ENCODE data around the gene AGAP3. TPM values are rescaled to one million over a fixed set of nuclear protein-coding genes. Genes with fewer than 3 reads are reported as not detected.

Gene AGAP3
- total RNA-seq, 1 experiment from 2014 or later: 70.2 TPM

- H3K4me3 Mint-ChIP-seq (ENCODE audit: unreplicated experiment): peak overlapping the region; percentile 65
- peaks cover 28% of the 10 kb centered on the region for H3K4me1 Mint-ChIP-seq (ENCODE audit: low read depth, unreplicated experiment)
- no TSS peak for BruUV-seq (replicated peaks)
- Histone ChIP-seq H3K4me3 (ENCODE audit: low read depth, low read length) (no peak overlapping the region), H3K36me3 (ENCODE audit: control insufficient read depth, insufficient read depth, low read length) (peaks cover 1% of the 10 kb centered on the region), H3K27me3 (replicated peaks; ENCODE audit: control insufficient read depth, insufficient read depth, low read length) (no peaks in the 10 kb centered on the region), H3K9me3 (no peaks in the 10 kb centered on the region), H3K4me1 (peaks cover 17% of the 10 kb centered on the region)
- TF ChIP-seq CTCF (IDR thresholded peaks at IDR 0.05; ENCODE audit: insufficient read depth in 1 of 2, low read depth in 1 of 2, low read length in 1 of 2, severe bottlenecking in 1 of 2, unreplicated experiment in 1 of 2): no peak
- CTCF ChIA-PET: interaction anchor here (0.7 to 1.0 kb wide), 2 partner anchors 22 to 122 kb away, joined by 3 read pairs; no protein-coding TSS in a partner anchor
- H3K27ac Mint-ChIP-seq (ENCODE audit: unreplicated experiment): peak overlapping the region; percentile 24
- POLR2A ChIA-PET: interaction anchor here (1.0 kb wide), 1 partner anchor 25 kb away, joined by 3 read pairs; no protein-coding TSS in a partner anchor
- no peaks in the 10 kb centered on the region for H3K27me3 Mint-ChIP-seq (ENCODE audit: insufficient read depth, unreplicated experiment)
- no peak for DNase-seq
- intact Hi-C loops (cut with micrococcal nuclease; ENCODE audit: unreplicated experiment): no loop called here
- peaks cover 32% of the 10 kb centered on the region for H3K36me3 Mint-ChIP-seq (ENCODE audit: insufficient read depth, unreplicated experiment)
- H3K9me3 Mint-ChIP-seq (ENCODE audit: unreplicated experiment): no peaks in the 10 kb centered on the region
These were observed 2.8 kb downstream of the AGAP3 start for GRCh38 chr7:151088856-151089699.

GRCh38 chr7:151089893-151090730, 3.8 kb downstream of the AGAP3 start:
- Histone ChIP-seq H3K9me3 (no peaks in the 10 kb centered on the region), H3K4me3 (ENCODE audit: low read depth, low read length) (no peak overlapping the region), H3K27me3 (replicated peaks; ENCODE audit: control insufficient read depth, insufficient read depth, low read length) (no peaks in the 10 kb centered on the region), H3K4me1 (peaks cover 17% of the 10 kb centered on the region), H3K36me3 (ENCODE audit: control insufficient read depth, insufficient read depth, low read length) (peaks cover 1% of the 10 kb centered on the region)
- BruUV-seq (replicated peaks): no TSS peak
- peak overlapping the region; percentile 24 for H3K27ac Mint-ChIP-seq (ENCODE audit: unreplicated experiment)
- no peak for DNase-seq
- CTCF ChIA-PET: no interaction called here
- H3K4me1 Mint-ChIP-seq (ENCODE audit: low read depth, unreplicated experiment): peaks cover 25% of the 10 kb centered on the region
- peak overlapping the region; percentile 65 for H3K4me3 Mint-ChIP-seq (ENCODE audit: unreplicated experiment)
- POLR2A ChIA-PET: no interaction called here
- intact Hi-C loops (cut with micrococcal nuclease; ENCODE audit: unreplicated experiment): no loop called here
- no peaks in the 10 kb centered on the region for H3K9me3 Mint-ChIP-seq (ENCODE audit: unreplicated experiment)
- H3K27me3 Mint-ChIP-seq (ENCODE audit: insufficient read depth, unreplicated experiment): no peaks in the 10 kb centered on the region
- TF ChIP-seq CTCF (IDR thresholded peaks at IDR 0.05; ENCODE audit: insufficient read depth in 1 of 2, low read depth in 1 of 2, low read length in 1 of 2, severe bottlenecking in 1 of 2, unreplicated experiment in 1 of 2): no peak
- peaks cover 32% of the 10 kb centered on the region for H3K36me3 Mint-ChIP-seq (ENCODE audit: insufficient read depth, unreplicated experiment)

- intact Hi-C loops (cut with micrococcal nuclease; ENCODE audit: unreplicated experiment): loop anchor here (1.0 kb wide), 1 partner anchor 20 kb away; no protein-coding TSS in a partner anchor
- H3K36me3 Mint-ChIP-seq (ENCODE audit: insufficient read depth, unreplicated experiment): peaks cover 26% of the 10 kb centered on the region
- no peak for TF ChIP-seq CTCF (IDR thresholded peaks at IDR 0.05; ENCODE audit: insufficient read depth in 1 of 2, low read depth in 1 of 2, low read length in 1 of 2, severe bottlenecking in 1 of 2, unreplicated experiment in 1 of 2)
- H3K27ac Mint-ChIP-seq (ENCODE audit: unreplicated experiment): peak overlapping the region; percentile 37
- Histone ChIP-seq H3K4me1 (peaks cover 12% of the 10 kb centered on the region; the same call in 1 of the 2 replicates), H3K9me3 (no peaks in the 10 kb centered on the region), H3K27me3 (replicated peaks; ENCODE audit: control insufficient read depth, insufficient read depth, low read length) (no peaks in the 10 kb centered on the region), H3K4me3 (ENCODE audit: low read depth, low read length) (no peak overlapping the region), H3K36me3 (ENCODE audit: control insufficient read depth, insufficient read depth, low read length) (peaks cover 1% of the 10 kb centered on the region)
- peak overlapping the region; percentile 7 for H3K4me3 Mint-ChIP-seq (ENCODE audit: unreplicated experiment)
- no peaks in the 10 kb centered on the region for H3K9me3 Mint-ChIP-seq (ENCODE audit: unreplicated experiment)
- CTCF ChIA-PET: no interaction called here
- POLR2A ChIA-PET: no interaction called here
- peaks cover 22% of the 10 kb centered on the region for H3K4me1 Mint-ChIP-seq (ENCODE audit: low read depth, unreplicated experiment)
- no TSS peak for BruUV-seq (replicated peaks)
- H3K27me3 Mint-ChIP-seq (ENCODE audit: insufficient read depth, unreplicated experiment): no peaks in the 10 kb centered on the region
- no peak for DNase-seq
These were observed 4.7 kb downstream of the AGAP3 start for GRCh38 chr7:151091003-151091402.

Measured in Caco-2 (cell line).